A673 (cell line): Measurements from ENCODE around the gene HOXD1. TPM values are rescaled to one million over a fixed set of nuclear protein-coding genes. Genes with fewer than 3 reads are reported as not detected.

ENCODE experiments used
- BruUV-seq: library from RNA; stranded (reverse); fragments of 400-500 nt; replicated peaks from 2 replicates; lab custom pipeline; 2021; lab: Mats Ljungman, UMichigan
- CTCF ChIA-PET: fragments of 300-600 bp; sonication (Branson Sonifier 250); formaldehyde crosslinking; loops from one replicate; lab custom pipeline; 2022; ENCODE audit warnings: antibody characterized with exemption; lab: Charles Lee
- POLR2A ChIA-PET: fragments of 300-600 bp; sonication (Branson Sonifier 250); formaldehyde crosslinking; loops from one replicate; lab custom pipeline; 2022; ENCODE audit warnings: antibody characterized with exemption; ENCODE audit not compliant: low non-redundant PET; lab: Charles Lee
- DNase-seq: peaks from one replicate; pipeline ENCODE4 v3.0.0-alpha.2; 2015; ENCODE audit warnings: low spot score
- H3K27ac ChIP-seq: fragments of 200-600 bp; sonication (generic); 2 replicates; pipeline ENCODE4 v1.5.1; 2016; ENCODE audit warnings: mixed run types, low read depth, mild to moderate bottlenecking, mixed read lengths, antibody characterized with exemption, low read length; ENCODE audit not compliant: poor library complexity, severe bottlenecking
- H3K27me3 ChIP-seq: fragments of 200-600 bp; sonication (generic); replicated peaks from 2 replicates; pipeline ENCODE4 v1.6.1; 2017; ENCODE audit warnings: mixed run types, low read depth, mild to moderate bottlenecking, mixed read lengths, antibody characterized with exemption, low read length; ENCODE audit not compliant: insufficient read depth, poor library complexity
- H3K36me3 ChIP-seq: fragments of 200-600 bp; sonication (generic); 2 replicates; pipeline ENCODE4 v1.6.1; 2016; ENCODE audit warnings: mixed run types, mild to moderate bottlenecking, mixed read lengths, antibody characterized with exemption, low read length; ENCODE audit not compliant: insufficient read depth, poor library complexity, severe bottlenecking
- H3K4me1 ChIP-seq: fragments of 200-600 bp; sonication (generic); 2 replicates; pipeline ENCODE4 v1.6.1; 2017; ENCODE audit warnings: mixed run types, mild to moderate bottlenecking, mixed read lengths, antibody characterized with exemption, low read length; ENCODE audit not compliant: insufficient read depth, poor library complexity, severe bottlenecking
- H3K4me3 ChIP-seq: fragments of 200-600 bp; sonication (generic); 2 replicates; pipeline ENCODE4 v1.5.1; 2016; ENCODE audit warnings: low read depth, mixed run types, mild to moderate bottlenecking, mixed read lengths, low read length; ENCODE audit not compliant: poor library complexity, severe bottlenecking
- H3K9me3 ChIP-seq: fragments of 200-600 bp; sonication (generic); 2 replicates; pipeline ENCODE4 v1.6.1; 2016; ENCODE audit warnings: mixed run types, low read depth, mild to moderate bottlenecking, mixed read lengths, antibody characterized with exemption, low read length; ENCODE audit not compliant: poor library complexity, severe bottlenecking
- EZH2 ChIP-seq: fragments of 200-600 bp; sonication (generic); IDR thresholded peaks from 2 replicates; pipeline ENCODE4 v1.6.1; 2017; ENCODE audit warnings: borderline replicate concordance, low read depth, mild to moderate bottlenecking, mixed read lengths, antibody characterized with exemption, low read length; ENCODE audit not compliant: poor library complexity, severe bottlenecking
- intact Hi-C: fragments of 100-400 bp; cut with micrococcal nuclease; formaldehyde crosslinking; loops from one replicate; pipeline ENCODE4 v1.10.0; 2022; ENCODE audit not compliant: unreplicated experiment
- total RNA-seq: library from RNA; stranded (reverse); gene quantifications from 2 replicates; pipeline ENCODE4 v1.2.3, GENCODE V29; 2021
- TF ChIP-seq, protein P1 (sequence below): fragments of 300-800, 200-600 bp; sonication (generic); conservative IDR thresholded peaks from 2 replicates; pipeline ENCODE4 v1.5.1; 2017; ENCODE audit warnings: low read depth, mild to moderate bottlenecking, antibody characterized with exemption, low read length, moderate library complexity, mixed read lengths

HOXD1 gene
- total RNA-seq, 1 experiment from 2014 or later, result not detected

DNA sequence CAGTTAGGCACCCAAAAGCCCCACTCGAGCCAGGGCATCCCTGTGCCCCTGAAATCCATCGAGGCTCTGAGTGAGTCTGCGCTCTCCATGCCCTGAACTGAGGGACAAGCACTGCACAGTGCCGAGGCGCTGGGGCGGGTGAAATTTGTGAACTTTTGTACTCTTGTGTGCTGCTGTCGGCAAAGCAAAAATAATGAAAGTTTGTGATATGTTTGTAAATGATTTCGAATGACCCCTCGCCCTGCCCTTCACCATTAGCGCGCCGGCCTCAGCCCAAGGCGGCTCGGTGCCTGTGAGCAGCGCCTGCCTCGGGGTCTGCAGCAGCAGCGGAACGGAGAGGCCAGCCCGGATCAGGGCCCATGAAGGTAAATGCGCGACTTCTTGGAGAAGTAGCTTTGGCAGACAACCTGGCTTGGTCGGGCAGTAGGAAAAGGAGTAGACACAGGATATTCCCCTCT is 39.0 kb upstream of the HOXD1 start:
- ChIA-PET POLR2A (no interaction called here), CTCF (no interaction called here)
- Histone ChIP-seq H3K36me3 (peaks cover 94% of the 10 kb centered on the region), H3K27me3 (no peaks in the 10 kb centered on the region), H3K4me3 (no peak overlapping the region), H3K27ac (no peak overlapping the region), H3K4me1 (peaks cover 30% of the 10 kb centered on the region), H3K9me3 (no peaks in the 10 kb centered on the region)
- TF ChIP-seq, protein P1, sequence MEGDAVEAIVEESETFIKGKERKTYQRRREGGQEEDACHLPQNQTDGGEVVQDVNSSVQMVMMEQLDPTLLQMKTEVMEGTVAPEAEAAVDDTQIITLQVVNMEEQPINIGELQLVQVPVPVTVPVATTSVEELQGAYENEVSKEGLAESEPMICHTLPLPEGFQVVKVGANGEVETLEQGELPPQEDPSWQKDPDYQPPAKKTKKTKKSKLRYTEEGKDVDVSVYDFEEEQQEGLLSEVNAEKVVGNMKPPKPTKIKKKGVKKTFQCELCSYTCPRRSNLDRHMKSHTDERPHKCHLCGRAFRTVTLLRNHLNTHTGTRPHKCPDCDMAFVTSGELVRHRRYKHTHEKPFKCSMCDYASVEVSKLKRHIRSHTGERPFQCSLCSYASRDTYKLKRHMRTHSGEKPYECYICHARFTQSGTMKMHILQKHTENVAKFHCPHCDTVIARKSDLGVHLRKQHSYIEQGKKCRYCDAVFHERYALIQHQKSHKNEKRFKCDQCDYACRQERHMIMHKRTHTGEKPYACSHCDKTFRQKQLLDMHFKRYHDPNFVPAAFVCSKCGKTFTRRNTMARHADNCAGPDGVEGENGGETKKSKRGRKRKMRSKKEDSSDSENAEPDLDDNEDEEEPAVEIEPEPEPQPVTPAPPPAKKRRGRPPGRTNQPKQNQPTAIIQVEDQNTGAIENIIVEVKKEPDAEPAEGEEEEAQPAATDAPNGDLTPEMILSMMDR, result no peak
- TF ChIP-seq EZH2, result no peak
- no peak for DNase-seq
- BruUV-seq, result no TSS peak
- intact Hi-C loops, result no loop called here

DNA sequence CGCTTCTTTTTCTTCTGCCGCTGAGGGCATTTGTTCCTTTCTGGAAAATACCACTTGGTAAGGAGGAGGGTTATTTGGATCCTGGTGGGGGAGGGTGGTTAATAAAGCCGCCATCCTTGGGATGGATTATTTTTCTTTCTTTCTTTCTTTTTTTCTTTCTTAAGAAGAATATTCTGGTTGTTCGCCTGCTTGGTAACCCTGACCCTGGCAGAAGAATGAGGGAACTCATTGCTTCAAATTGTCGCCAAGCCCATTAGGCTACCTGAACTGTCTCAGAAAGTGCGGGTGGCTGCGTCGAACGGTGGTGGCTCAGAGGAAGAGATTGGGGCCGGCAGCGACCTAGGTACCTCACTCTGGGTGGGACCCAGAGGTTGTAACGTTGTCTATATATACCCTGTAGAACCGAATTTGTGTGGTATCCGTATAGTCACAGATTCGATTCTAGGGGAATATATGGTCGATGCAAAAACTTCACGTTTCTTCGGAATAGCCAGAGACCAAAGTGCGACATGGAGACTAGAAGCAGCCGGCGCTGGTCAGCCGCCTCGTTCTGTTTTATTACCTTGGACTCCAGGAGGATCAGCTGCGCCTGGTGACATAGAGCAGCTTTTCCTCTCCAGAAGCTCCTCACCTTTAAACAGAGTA is 38.4 kb upstream of the HOXD1 start:
- no TSS peak for BruUV-seq
- intact Hi-C loops, result no loop called here
- no peak for TF ChIP-seq EZH2
- TF ChIP-seq, protein P1, result no peak
- Histone ChIP-seq H3K9me3 (no peaks in the 10 kb centered on the region), H3K4me1 (peaks cover 25% of the 10 kb centered on the region), H3K27me3 (no peaks in the 10 kb centered on the region), H3K36me3 (peaks cover 94% of the 10 kb centered on the region), H3K27ac (no peak overlapping the region), H3K4me3 (no peak overlapping the region)
- DNase-seq, result no peak
- CTCF ChIA-PET, result no interaction called here
- POLR2A ChIA-PET, result no interaction called here

DNA sequence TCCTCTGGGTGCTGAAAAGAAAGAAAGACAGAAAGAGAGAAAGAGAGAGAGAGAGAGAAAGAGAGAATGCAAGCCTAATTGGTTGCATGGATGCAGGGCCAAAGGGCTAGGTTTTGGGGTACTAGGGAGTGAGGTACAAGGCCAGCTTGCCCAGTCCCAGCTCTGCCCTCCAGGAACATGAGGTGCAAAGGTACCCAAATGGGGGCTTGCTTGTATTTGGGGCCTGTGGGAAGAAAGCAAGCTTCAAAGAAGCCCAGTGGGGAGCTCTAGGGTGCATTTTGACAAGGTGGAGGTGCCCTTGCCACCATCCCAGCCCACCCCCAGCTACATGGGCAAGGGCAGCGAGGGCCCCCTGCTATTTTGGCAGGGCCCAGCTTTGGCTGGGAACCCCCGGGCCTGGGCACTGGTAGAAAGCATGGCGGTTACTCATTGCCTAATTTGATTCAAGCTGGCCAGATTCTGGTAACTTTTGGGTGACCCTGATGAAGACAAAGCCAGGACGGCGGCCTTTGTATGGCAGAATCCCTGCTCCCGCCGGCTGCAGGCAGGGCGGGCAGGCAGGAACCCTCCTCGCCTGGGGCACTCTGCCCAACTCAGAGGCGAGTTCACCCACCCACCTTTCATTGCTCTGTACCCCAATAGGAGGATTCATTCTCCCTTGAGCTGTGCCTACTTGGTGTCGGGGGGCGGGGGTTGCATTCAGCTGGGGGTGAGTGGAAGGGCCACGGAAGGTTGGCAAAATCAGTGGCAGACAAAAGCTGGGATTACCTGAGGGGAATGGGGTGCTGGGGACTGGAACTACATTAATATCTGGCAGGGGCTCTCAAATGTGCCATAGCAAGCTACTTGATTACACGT is 37.7 kb upstream of the HOXD1 start:
- Histone ChIP-seq H3K27me3 (no peaks in the 10 kb centered on the region), H3K4me3 (no peak overlapping the region), H3K9me3 (no peaks in the 10 kb centered on the region), H3K27ac (no peak overlapping the region), H3K36me3 (peaks cover 97% of the 10 kb centered on the region), H3K4me1 (peaks cover 18% of the 10 kb centered on the region)
- DNase-seq, result no peak
- no TSS peak for BruUV-seq
- intact Hi-C loops, result no loop called here
- ChIA-PET CTCF (no interaction called here), POLR2A (no interaction called here)
- no peak for TF ChIP-seq EZH2
- TF ChIP-seq, protein P1, result no peak
